Activated CD8-positive, alpha-beta memory T cell treated with anti-CD3 and anti-CD28 coated beads, Interleukin-2, amount 50 U/mL, for 1 hour (primary cell): Measurements from ENCODE around the gene RSRP1.

Experiments used
- DNase-seq: peaks from one replicate; pipeline ENCODE4 v3.0.0-alpha.2; 2020; ENCODE audit errors: extremely low read depth

RSRP1 gene

DNA sequence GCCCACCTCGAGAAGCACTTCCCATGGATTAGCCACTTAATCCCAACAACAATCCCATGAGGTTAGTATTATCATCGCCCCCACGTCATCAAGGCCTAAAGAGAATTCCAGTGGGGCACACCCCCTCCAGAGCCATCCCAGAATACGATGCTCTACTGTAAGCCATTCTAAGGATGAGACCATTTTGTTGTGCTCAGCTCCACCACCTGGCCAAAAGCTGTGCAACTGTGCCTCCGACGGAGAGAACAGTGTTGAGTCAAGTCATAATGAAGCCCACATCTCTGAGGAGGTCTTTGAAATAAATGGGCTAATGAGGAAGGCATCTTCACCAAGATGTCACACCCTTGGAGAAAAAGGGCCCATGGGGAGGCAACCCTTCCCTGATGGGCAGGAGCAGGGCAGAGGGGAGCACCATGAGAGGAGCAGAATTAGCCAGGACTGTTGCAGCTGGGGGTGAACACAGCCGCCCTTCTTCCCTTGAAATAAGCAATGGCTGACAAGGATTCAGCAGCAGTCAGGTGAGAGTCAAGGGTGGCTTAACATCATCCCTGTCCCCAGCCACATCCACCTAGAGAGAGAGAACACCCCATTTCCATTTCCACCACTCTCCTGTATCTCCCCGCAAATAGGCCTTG is 29.5 kb downstream of the RSRP1 start:
- DNase-seq: no peak

DNA sequence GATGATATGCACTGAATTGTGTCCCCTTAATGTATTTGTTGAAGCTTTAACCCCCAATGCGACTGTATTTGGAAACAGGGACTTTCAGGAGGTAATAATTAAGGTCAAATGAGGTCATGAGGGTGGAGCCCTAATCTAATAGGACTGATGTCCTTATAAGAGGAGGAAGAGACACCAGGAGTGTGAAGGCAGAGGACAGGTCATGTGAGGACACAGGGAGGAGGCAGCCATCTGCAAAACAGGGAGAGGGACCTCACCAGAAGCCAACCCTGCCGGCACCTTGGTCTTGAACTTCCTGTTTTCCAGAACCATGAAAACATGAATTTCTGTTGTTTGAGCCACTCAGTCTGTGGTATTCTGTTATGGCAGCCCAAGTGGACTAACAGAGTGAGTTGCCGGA is 30.2 kb downstream of the RSRP1 start:
- no peak for DNase-seq

DNA sequence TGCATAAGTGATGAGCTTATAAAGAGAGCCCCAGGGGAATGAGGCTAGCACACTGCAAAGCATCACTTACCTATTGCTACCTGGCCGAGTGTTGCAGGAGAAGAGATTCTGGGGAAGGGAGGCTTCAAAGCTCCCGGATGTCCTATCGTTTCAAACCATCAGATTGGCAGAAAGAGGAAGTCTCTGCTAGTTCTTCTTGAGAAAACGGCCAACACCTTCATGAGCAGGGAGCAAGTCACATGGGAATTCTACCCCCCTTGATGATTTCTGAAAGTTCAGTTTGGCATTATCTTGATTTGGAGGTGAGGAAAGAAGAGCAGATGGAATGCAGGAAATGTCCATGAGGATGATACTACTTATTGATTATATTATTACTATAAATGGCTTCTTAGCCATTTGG is 31.1 kb downstream of the RSRP1 start:
- DNase-seq: no peak

DNA sequence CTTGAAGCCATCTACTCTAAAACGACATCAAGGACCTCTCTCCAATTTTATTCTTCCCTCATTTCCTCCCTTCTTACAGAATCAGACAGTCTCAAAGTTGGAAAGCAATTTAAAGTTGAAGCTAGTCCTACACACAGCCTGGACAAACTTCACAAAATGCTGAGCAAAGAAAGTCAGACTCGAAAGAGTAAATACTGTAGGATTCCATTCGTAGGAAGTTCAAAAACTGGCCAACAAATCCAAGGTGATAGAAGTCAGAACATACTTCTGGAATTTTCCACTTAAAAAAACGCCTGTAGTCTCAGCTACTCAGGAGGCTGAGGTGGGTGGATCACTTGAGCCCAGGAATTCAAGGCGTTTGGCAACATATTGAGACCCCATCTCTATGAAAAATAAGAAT is 34.5 kb downstream of the RSRP1 start:
- DNase-seq: no peak

DNA sequence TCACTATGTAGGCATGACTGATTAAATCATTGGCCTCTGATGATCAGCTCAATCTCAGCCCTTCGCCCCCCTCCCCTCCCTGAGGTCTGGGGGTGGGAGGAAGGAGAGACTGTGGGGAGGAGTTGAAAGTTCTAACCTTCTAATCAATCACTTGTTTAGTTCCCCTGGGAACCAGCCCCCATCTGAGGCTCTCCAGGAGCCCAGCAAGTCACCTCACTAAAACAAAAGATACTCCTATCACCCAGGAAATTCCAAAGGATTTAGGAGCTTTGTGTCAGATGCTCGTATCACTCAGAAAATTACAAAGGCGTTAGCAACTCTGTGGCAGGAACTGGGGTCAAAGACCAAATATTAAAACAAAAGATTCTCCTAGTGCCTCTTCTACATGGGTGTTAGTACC is 36.5 kb downstream of the RSRP1 start:
- DNase-seq: no peak

DNA sequence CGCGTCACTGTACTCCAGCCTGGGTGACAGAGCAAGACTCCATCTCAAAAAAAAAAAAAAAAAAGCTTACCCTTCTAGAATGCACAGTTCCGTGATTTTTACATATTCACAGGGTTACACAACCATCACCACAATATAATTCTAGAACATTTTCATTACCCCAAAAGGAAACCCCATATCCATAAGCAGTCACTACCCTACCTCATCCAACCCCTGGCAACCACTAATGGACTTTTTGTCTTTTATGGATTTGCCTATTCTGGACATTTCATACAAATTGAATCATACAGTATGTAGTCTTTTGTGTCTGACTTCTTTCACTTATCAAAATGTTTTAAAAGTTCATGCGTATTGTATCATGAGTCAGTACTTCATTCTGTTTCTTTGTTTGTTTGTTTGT is 37.7 kb downstream of the RSRP1 start:
- DNase-seq: no peak

DNA sequence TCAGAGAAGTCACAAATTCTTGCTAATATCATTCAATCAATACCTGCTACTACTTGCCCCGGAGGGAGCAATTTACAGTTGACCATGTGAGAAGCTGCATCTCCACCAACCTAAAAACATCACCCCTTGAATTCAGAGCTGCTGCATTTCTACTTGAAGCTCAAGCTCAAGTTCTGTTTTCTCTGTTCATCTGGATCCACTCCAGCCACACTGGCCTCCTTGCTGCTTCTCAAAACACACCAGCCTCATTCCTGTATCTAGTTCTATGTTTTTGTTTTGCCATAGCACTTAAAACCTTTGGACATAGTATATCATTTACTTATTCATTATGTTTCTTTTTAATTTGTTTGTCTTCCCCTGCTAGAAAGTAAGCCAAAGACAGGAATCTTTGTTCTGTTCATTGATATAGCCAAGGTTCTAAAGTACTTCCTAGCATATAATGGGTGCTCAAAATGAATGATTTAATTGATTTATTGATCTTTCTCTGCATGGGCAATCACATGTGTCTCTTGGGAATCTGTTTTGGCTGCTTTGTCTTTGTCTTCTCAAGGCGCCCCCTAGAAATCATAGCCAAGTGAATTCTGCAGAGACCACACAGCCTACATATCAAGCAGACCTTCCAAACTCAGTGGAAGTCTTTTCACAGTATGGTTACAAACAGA is 38.6 kb downstream of the RSRP1 start:
- no peak for DNase-seq

DNA sequence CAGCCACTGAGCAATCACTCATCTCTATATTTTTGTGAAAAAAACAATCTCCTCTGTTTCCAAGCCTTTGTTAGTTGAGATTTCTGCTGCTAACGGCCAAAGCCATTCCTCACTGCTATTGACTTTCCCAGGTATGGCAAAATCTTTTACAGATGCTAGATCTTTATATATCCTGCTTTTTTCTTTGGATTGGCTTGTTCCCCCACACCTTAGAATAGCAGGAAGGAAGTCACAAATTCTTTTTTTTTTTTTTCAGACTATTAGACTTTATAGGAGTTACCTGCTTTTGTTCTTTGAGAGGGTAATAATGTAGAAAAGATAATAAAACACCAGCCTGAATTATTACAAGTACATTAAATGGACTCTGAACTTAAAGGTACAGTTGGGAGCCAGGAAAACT is 39.2 kb downstream of the RSRP1 start:
- DNase-seq: no peak

DNA sequence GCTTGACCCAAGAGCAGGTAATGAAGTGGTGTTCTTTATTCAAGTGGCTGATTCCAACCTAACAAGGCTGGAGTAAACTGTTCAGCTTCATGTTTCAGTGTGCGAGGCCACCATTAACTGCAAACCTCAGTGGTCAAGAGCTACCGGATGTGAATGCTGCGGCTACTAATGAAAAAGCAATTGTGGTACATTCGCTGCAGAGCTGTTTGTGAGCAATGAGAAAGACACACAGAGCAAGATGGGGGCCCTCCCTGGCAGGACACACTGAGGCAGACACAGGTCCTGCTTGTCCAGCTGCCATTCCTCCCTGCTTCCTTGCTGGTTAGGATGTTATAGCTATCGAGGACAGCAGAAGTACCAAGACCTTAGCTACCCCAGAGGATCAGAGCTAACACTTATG is 41.1 kb downstream of the RSRP1 start:
- DNase-seq: no peak

DNA sequence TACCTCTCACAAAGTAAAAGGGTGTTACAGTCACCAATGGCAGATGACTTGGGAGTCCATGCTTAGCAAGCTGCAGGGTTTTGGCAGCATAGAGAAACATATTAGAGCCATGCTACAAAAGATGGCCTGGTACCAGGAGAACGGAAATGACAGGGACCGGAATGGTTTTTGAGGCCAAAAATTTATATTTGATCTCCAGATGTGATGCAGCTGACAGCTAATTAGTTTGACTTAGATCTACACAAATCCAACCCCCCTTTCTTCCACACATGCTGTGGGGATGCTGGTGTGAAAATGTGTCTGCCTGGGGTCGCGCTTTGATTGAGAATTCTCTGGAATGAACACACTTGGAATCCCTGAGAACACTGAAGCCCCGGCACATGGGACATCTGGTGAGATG is 41.5 kb downstream of the RSRP1 start:
- no peak for DNase-seq

DNA sequence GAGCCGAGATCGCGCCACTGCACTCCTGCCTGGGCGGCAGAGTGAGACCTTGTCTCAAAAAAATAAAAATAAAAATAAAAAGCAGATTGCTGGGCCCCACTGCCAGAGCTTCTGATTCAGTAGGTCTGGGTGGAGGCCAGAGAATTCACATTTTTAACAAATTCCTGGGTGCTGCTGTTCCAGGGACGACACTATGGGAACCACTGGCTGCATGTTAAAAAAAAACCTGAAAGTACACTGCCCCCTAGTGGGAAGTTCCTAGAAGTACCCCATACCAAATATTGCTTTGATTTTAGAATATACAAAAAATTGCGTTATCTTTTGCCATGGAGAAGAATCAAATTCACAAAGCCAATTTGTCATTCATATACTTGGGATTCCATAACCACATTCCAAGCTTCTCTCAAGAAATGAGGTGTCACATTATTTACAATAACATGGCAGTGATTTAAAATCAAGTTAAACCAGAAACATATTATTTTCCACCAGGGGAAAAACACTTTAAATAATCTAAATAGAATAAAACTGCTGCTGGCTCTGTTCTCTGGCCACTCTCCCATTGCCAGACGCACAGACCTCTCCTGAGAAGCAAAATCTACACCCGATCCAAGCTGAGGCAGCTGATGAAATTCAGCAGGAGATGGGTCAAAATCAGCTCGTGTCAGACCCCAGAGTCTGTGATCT is 42.3 kb downstream of the RSRP1 start:
- DNase-seq: no peak

DNA sequence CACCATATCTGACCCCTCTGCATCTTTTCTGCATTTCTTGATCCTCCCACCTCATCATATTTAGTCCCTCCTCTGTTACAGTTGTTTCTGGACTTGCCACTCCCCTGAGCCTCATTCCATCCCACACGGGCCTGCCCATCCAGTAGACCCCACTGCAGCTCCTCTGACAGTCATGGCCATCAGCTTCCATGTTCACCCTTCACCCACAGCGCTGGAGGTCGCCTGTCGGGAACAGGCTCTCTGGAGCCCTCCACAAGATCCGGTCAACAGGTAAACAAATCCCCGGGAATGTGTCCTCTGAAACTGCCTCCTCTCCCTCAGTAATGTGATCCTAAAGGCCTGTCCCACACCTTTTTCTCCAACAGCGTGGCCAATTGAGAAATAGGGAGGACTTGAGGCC is 46.2 kb downstream of the RSRP1 start:
- no peak for DNase-seq

DNA sequence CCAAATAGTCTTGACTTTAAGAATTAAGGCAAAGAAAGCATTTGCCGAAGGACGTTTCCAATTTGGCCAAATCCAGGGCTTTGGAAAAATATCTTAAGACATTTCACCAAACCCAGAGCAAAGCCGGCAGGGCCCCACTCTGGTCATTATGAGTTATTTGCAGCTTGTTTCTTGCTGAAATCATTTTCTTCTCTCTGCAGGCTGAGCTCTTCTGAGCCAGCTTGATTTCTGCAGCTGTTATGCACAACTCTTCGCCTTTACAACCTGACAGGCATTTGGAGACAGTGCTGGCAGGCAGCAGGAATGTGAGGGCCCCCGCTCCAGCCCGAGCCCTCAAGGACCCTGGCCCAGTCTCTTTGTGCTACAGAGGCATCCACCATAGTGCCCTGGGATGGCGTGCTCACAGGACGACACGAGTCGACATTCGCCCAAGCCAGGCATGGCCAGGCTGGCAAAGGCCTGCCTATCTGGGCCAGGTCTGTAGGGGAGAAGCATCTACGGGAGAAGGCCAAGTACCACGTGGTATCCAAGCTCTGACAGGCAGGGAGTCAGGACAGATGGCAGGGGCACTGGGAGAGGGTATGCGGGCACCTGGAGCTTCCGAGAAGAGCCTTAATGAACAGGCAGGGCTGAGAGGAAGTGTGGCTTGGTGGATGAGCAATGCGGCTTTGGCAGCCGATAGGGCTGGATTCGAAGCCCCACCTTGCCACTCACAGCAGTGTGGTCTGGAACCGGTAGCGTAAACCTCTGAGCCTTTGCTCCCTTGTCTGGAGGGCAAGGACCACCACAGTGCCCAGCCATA is 47.2 kb downstream of the RSRP1 start:
- no peak for DNase-seq

DNA sequence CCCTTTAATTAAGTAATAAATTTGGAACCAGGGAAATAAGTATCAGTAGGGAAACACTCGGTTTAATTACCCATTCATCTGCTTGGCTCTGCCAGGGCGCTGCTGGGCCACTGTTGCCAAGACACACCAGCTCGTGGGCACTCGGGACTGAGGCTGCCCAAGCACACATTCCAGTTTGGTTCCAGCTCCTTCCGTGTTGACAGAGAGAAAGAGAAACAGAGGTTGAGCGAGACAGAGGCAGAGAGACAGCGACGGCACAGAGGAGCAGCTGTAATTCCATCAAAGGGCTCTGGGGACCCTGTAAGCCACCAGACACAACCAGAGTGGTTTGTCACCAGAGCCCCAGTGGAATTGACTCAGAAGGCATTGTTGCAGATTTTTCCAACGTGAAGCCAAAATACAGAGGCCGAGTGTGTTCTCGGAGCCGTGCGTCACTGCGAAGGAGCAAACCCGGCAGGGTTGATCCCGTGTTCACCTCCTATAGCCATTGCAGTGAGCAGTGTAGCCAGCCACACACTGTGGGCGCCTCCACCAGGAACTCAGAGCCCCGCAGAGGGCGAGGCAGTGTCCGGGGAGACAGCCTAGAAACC is 48.5 kb downstream of the RSRP1 start:
- DNase-seq: no peak

DNA sequence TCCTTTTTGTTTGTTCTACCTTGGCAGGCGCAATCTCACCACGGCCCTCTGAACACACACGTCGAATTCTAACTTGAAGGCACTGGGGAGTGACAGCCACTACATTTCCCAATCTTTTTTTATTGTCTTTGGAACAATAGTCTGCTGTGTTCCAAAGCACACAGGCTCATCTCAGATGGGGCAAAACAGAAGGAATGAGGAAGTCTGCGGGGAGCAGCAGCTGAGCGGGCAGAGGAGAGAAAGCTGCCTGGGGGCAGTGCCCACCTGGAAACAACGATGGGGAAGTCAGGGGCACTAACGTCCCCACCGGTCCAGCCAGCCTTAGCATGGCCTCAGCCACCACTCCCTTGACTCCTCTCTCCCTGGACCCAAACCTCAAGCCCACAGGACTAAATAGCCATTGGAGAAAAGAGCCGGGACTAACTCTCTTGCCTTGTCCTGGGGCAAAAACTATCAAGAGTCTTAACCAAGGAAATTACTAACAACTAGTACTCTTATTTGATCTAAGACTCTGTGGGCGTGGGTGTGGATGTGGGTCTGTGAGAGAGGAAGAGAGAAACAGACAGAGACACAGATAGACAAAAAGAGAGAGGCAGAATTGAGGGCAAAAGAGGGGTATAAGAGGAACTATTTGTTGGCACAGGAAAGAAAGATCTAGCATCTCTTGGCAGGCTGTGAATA is 49.1 kb downstream of the RSRP1 start:
- no peak for DNase-seq

DNA sequence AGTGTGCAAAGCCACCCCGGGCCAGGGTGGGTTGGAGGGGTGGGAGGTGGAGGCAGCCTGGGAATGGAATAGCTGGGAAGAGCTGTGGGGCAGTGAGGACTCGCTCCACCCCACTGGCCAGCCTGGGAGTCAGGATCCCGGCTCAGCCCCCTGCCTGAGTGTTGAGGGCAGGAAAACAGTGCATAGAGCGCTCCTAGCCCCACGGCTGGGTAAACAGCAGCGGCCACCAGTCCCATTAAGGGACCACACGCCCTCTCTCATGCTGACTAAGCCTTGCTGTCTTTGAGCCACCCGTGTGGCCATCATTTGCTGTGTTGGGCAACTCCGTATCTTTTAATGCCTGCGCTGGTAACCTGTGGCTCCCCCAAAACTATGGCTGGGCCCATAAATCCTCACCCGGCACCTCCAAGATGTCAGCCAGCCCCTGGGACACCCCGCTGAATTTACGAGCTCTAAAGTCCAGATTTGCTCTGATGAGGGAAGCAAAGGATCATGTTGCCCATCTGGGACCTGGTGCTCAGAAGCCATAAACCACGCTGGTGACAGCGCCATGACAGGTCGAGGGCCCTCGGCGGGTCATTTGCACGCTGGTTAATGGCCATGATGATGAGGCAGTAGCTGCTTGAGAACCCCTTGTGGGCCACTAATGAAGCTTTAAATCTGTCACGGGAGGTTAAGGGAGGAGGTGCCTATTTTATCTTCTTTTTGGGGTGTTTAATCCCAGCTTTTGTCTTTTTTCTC is 49.8 kb downstream of the RSRP1 start:
- no peak for DNase-seq

DNA sequence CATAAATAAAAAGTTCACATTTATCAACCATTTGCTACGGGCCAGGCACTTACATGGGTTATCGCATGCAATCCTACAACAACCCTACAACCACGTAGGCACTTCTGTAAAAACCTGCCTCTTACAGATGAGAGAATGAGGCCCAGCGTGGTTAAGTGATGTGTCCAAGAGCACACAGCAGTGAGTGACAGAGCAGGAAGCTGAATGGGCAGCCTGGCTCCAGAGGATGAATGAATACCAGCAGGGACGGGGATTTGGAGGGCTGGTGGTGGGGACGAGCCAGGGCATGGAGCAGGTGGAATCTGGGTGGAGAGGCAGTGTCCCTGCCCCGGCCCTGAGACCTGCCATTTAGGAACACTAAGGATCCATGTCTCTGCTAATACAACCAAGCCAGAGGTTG is 50.4 kb downstream of the RSRP1 start:
- DNase-seq: no peak

DNA sequence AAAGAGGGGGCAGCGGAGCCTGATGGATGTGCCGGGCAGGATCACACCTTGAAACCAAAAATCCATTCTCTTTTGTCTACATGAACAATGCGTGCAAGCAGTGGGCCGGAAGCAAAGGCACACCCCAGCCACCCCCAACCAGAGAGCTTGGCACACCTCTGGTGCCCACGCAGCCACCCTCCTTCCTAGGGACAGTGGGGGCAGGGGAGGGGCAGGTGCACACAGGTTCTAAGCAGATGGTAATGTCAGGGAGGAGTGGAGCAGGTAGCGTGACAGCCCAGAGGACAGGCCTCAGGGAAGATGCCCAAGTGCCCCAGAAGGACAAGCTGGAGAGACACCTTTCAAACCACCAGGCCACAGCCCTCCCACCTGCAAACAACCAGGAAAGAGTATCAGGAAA is 51.4 kb downstream of the RSRP1 start:
- DNase-seq: no peak

DNA sequence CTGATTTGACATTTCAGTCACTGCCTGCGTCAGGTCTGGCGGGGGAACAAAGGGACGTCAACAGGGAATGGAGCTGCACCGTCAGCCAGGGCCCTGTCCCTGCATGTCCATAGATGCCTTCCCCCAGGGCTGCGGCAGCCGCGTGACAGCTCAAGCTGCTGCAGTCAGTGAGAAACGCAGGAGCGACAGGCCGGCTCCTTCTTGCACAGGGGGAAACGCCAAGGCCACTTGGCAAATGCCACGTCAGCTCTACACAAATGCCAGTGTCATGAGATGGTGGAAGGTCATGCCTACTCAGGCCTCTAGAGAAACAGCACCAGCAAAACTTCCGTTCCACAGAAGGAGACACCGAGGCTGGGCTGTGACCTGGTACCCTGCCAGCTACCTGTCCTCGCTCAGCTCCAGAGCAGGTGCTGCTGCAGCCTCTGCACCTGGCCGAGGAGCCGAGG is 52.7 kb downstream of the RSRP1 start:
- DNase-seq: no peak

DNA sequence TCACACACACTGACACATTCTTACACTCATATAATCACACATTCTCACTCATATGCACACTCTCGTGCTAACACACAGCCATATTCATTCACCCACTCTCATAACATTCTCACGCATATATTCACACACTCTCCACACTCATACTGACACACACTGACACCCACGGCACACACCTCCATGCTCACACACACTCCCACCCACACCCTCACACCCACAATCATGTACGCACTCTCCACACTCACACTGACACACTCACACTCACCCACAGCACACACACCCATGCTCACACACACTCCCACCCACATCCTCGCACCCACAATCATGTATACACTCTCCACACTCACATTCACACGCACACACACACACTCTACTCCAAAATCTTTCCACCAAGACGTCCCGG is 53.2 kb downstream of the RSRP1 start:
- DNase-seq: no peak

DNA sequence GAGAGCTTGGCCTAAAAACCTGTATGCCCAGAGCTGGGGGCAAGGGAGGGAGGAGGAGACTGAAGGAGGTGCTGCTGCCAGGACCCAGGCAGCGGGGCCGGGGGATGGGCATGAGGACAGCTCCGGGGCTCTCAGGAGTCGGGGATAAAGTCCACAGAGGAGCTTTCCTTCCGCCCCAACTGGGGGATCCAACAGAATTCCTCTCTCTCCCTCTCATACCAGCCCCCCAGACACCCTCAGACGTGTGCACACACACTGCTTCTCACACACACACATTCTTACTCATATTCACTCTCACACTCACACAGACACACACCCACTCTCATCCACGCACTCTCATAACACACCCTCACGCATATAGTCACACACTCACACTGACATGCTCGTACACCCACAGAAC is 54.0 kb downstream of the RSRP1 start:
- no peak for DNase-seq
